ENCODE results near the gene ACSF2. TPM values are rescaled to one million over a fixed set of nuclear protein-coding genes. Genes with fewer than 3 reads are reported as not detected.

The ACSF2 gene
- total RNA-seq, 1 experiment from 2014 or later, result 17.2 TPM

GRCh38 chr17:50514388-50514787 lies 88.4 kb downstream of the ACSF2 start:
- Histone ChIP-seq H3K36me3 (ENCODE audit: control insufficient read depth, insufficient read depth, low read length) (no peaks in the 10 kb centered on the region), H3K9me3 (ENCODE audit: control insufficient read depth, insufficient read depth, low read depth, low read length) (no peaks in the 10 kb centered on the region), H3K27me3 (ENCODE audit: control insufficient read depth, insufficient read depth, low read length) (no peaks in the 10 kb centered on the region), H3K4me1 (ENCODE audit: control insufficient read depth, insufficient read depth, low read length) (peaks cover under 1% of the 10 kb centered on the region; the same call in 1 of the 2 replicates), H3K4me3 (ENCODE audit: low read depth in 2 of 2, low read length in 2 of 2) (no peak overlapping the region), H3K27ac (ENCODE audit: low read length) (no peak overlapping the region)
- POLR2A ChIA-PET, result no interaction called here
- ATAC-seq (no peak), DNase-seq (ENCODE audit: low read depth, low spot score) (no peak)
- in situ Hi-C loops (cut with HindIII; ENCODE audit: low pct_unique_long_range_greater_than_20kb, low sequenced_read_pairs) (no loop called here), intact Hi-C loops (cut with micrococcal nuclease; ENCODE audit: unreplicated experiment) (no loop called here)
- no TSS peak for BruUV-seq (replicated peaks)
- TF ChIP-seq REST (IDR thresholded peaks at IDR 0.05; ENCODE audit: insufficient read depth in 1 of 2, low read depth in 2 of 2, low read length in 1 of 2), result no peak
- no peak for TF ChIP-seq SIN3A (IDR thresholded peaks at IDR 0.05; ENCODE audit: borderline replicate concordance, insufficient read depth, low read depth, low read length)
- TF ChIP-seq CTCF (IDR thresholded peaks at IDR 0.05), result no peak
- no peak for TF ChIP-seq TCF7L2 (IDR thresholded peaks at IDR 0.05; ENCODE audit: low read depth, low read length)
- no peak for TF ChIP-seq POLR2AphosphoS5 (IDR thresholded peaks at IDR 0.05; ENCODE audit: low read depth, low read length)
- CTCF ChIA-PET, result no interaction called here

GRCh38 chr17:50514936-50515702 lies 89.1 kb downstream of the ACSF2 start:
- no peak overlapping the region for H3K4me3 ChIP-seq (ENCODE audit: low read depth in 2 of 2, low read length in 2 of 2)
- H3K27ac ChIP-seq (ENCODE audit: low read length), result no peak overlapping the region
- no peak for ATAC-seq
- no peaks in the 10 kb centered on the region for H3K27me3 ChIP-seq (ENCODE audit: control insufficient read depth, insufficient read depth, low read length)
- H3K9me3 ChIP-seq (ENCODE audit: control insufficient read depth, insufficient read depth, low read depth, low read length), result no peaks in the 10 kb centered on the region
- BruUV-seq (replicated peaks), result no TSS peak
- TF ChIP-seq POLR2AphosphoS5 (IDR thresholded peaks at IDR 0.05; ENCODE audit: low read depth, low read length), result no peak
- no peak for TF ChIP-seq SIN3A (IDR thresholded peaks at IDR 0.05; ENCODE audit: borderline replicate concordance, insufficient read depth, low read depth, low read length)
- TF ChIP-seq REST (IDR thresholded peaks at IDR 0.05; ENCODE audit: insufficient read depth in 1 of 2, low read depth in 2 of 2, low read length in 1 of 2), result no peak
- no peak for TF ChIP-seq TCF7L2 (IDR thresholded peaks at IDR 0.05; ENCODE audit: low read depth, low read length)
- TF ChIP-seq CTCF (IDR thresholded peaks at IDR 0.05), result no peak
- DNase-seq (ENCODE audit: low read depth, low spot score), result no peak
- ChIA-PET CTCF (interaction anchor here (0.6 kb wide), 1 partner anchor 37 kb away, joined by 6 read pairs; no protein-coding TSS in a partner anchor), POLR2A (interaction anchor here (0.6 kb wide), 1 partner anchor 93 kb away, joined by 3 read pairs; no protein-coding TSS in a partner anchor)
- no peaks in the 10 kb centered on the region for H3K4me1 ChIP-seq (ENCODE audit: control insufficient read depth, insufficient read depth, low read length)
- in situ Hi-C loops (cut with HindIII; ENCODE audit: low pct_unique_long_range_greater_than_20kb, low sequenced_read_pairs), result no loop called here
- no peaks in the 10 kb centered on the region for H3K36me3 ChIP-seq (ENCODE audit: control insufficient read depth, insufficient read depth, low read length)
- intact Hi-C loops (cut with micrococcal nuclease; ENCODE audit: unreplicated experiment), result no loop called here

Measured in Panc1 (cell line).